HepG2 (cell line): ENCODE results near the gene RNF213. TPM values are rescaled to one million over a fixed set of nuclear protein-coding genes. Genes with fewer than 3 reads are reported as not detected.

Experiments
- ESRRA ChIP-seq: sonication (generic); formaldehyde crosslinking; IDR thresholded peaks from 2 replicates; pipeline ENCODE4 v1.5.1; 2020; ENCODE audit warnings: mild to moderate bottlenecking, low read depth, missing genetic modification reagents
- GPN1 ChIP-seq: sonication (generic); formaldehyde crosslinking; IDR thresholded peaks from 2 replicates; pipeline ENCODE4 v1.5.1; 2020; ENCODE audit warnings: missing genetic modification reagents, borderline replicate concordance
- ISX ChIP-seq: sonication (generic); formaldehyde crosslinking; conservative IDR thresholded peaks from 2 replicates; pipeline ENCODE4 v1.5.0; 2020; ENCODE audit warnings: missing genetic modification reagents
- MBNL3 ChIP-seq: fragments of 250-450 bp; sonication (Bioruptor Pico); conservative IDR thresholded peaks from 2 replicates; pipeline ENCODE4 v1.8.0; 2022; ENCODE audit warnings: mild to moderate bottlenecking, inconsistent platforms
- MTF2 ChIP-seq: sonication (generic); formaldehyde crosslinking; IDR thresholded peaks from 2 replicates; pipeline ENCODE4 v1.5.0; 2020; ENCODE audit warnings: missing genetic modification reagents, borderline replicate concordance
- NFKB2 ChIP-seq: sonication (generic); formaldehyde crosslinking; IDR thresholded peaks from 2 replicates; pipeline ENCODE4 v1.4.0; 2020; ENCODE audit warnings: missing genetic modification reagents, borderline replicate concordance
- PHF5A ChIP-seq: IDR thresholded peaks from one replicate; pipeline ENCODE4 v1.6.1; 2018; ENCODE audit warnings: low read depth, missing genetic modification reagents; ENCODE audit not compliant: unreplicated experiment
- RCOR2 ChIP-seq: IDR thresholded peaks from 2 replicates; pipeline ENCODE4 v1.6.1; 2016; ENCODE audit warnings: missing biosample characterization, missing genetic modification reagents
- RFX5 ChIP-seq: IDR thresholded peaks from 2 replicates; pipeline ENCODE4 v1.6.1; 2011; ENCODE audit warnings: low read depth, low read length, improper control_type of control experiment
- SMAD3 ChIP-seq: sonication (generic); formaldehyde crosslinking; IDR thresholded peaks from 2 replicates; pipeline ENCODE4 v1.4.0; 2020; ENCODE audit warnings: missing genetic modification reagents
- XRCC5 ChIP-seq: fragments of 200-400 bp; formaldehyde crosslinking; optimal IDR thresholded peaks from 2 replicates; pipeline ENCODE3; 2017; ENCODE audit warnings: mild to moderate bottlenecking, low read length
- ZGPAT ChIP-seq: IDR thresholded peaks from 2 replicates; pipeline ENCODE4 v1.6.1; 2016; ENCODE audit warnings: mild to moderate bottlenecking
- ZMYM3 ChIP-seq: sonication (generic); formaldehyde crosslinking; IDR thresholded peaks from 2 replicates; pipeline ENCODE4 v1.5.1; 2020; ENCODE audit warnings: mild to moderate bottlenecking, missing genetic modification reagents
- ZNF264 ChIP-seq: sonication (generic); formaldehyde crosslinking; IDR thresholded peaks from 2 replicates; pipeline ENCODE4 v1.4.0; 2020; ENCODE audit warnings: missing genetic modification reagents
- ZNF441 ChIP-seq: sonication (generic); formaldehyde crosslinking; IDR thresholded peaks from 2 replicates; pipeline ENCODE4 v1.7.0; 2021; ENCODE audit warnings: missing genetic modification reagents, borderline replicate concordance
- ZNF552 ChIP-seq: sonication (generic); formaldehyde crosslinking; IDR thresholded peaks from 2 replicates; pipeline ENCODE4 v1.9.0; 2022; ENCODE audit warnings: missing genetic modification reagents, mild to moderate bottlenecking, borderline replicate concordance
- ZNF570 ChIP-seq: sonication (generic); formaldehyde crosslinking; IDR thresholded peaks from 2 replicates; pipeline ENCODE4 v1.4.0; 2020; ENCODE audit warnings: mild to moderate bottlenecking, missing genetic modification reagents, borderline replicate concordance
- ZNF615 ChIP-seq: sonication (generic); formaldehyde crosslinking; IDR thresholded peaks from 2 replicates; pipeline ENCODE4 v1.5.0; 2020; ENCODE audit warnings: mild to moderate bottlenecking, missing genetic modification reagents, borderline replicate concordance
- ZNF7 ChIP-seq: IDR thresholded peaks from 2 replicates; pipeline ENCODE4 v1.6.1; 2016; ENCODE audit warnings: missing biosample characterization, missing genetic modification reagents
- ZSCAN25 ChIP-seq: sonication (generic); formaldehyde crosslinking; IDR thresholded peaks from 2 replicates; pipeline ENCODE4 v1.8.0; 2022; ENCODE audit warnings: mild to moderate bottlenecking, missing genetic modification reagents
- polyA plus RNA-seq, 8 experiments: library from polyadenylated mRNA; depleted of rRNA in 3 of 8; stranded (reverse) in 7 of 8; unstranded in 1 of 8; fragments of >200 nt; fragmentation: Illumina TruSeq in 4 of 8; extraction: Trizol in 4 of 8; gene quantifications; 2 replicates each; pipeline versions ENCODE4 v1.2.1 to v1.2.3, GENCODE V29; 2011 to 2016; ENCODE audit warnings: low read depth in 4 of 8, missing spikeins in 1 of 8, mixed read lengths in 1 of 8; ENCODE audit not compliant: insufficient read depth in 1 of 8
- total RNA-seq, 5 experiments: library from RNA; depleted of rRNA; stranded (reverse); fragments of >200 nt; fragmentation: Illumina TruSeq; extraction: Trizol; gene quantifications; 2 replicates each; pipeline ENCODE4 v1.2.3, GENCODE V29; 2016; ENCODE audit warnings: low read depth in 1 of 5
- TF ChIP-seq, protein P1 (sequence below): sonication (generic); formaldehyde crosslinking; conservative IDR thresholded peaks from 2 replicates; pipeline ENCODE4 v1.8.0; 2022; ENCODE audit warnings: low read depth, missing genetic modification reagents
- TF ChIP-seq, protein P2 (sequence below): sonication (generic); formaldehyde crosslinking; IDR thresholded peaks from 2 replicates; pipeline ENCODE4 v1.9.0; 2021; ENCODE audit warnings: missing genetic modification reagents, borderline replicate concordance
- TF ChIP-seq, protein P3 (sequence below): sonication (generic); formaldehyde crosslinking; IDR thresholded peaks from 2 replicates; pipeline ENCODE4 v1.8.1; 2022; ENCODE audit warnings: mild to moderate bottlenecking, missing genetic modification reagents

RNF213 gene
- total and polyA plus RNA-seq, 2 of the 13 experiments (the other 11 are each of a cell fraction or from before 2014, with no cell fraction given), result 38.6 to 38.7 TPM

- TF ChIP-seq, protein P1, sequence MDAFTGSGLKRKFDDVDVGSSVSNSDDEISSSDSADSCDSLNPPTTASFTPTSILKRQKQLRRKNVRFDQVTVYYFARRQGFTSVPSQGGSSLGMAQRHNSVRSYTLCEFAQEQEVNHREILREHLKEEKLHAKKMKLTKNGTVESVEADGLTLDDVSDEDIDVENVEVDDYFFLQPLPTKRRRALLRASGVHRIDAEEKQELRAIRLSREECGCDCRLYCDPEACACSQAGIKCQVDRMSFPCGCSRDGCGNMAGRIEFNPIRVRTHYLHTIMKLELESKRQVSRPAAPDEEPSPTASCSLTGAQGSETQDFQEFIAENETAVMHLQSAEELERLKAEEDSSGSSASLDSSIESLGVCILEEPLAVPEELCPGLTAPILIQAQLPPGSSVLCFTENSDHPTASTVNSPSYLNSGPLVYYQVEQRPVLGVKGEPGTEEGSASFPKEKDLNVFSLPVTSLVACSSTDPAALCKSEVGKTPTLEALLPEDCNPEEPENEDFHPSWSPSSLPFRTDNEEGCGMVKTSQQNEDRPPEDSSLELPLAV, result no peak
- TF ChIP-seq ZNF615 (0 out of 2 replicates have a peak, but pooled peaks have one; percentile 15), MTF2 (CRISPR knock-in tag) (peak; percentile 57), ZGPAT (peak; percentile 100), ZNF552 (peak; percentile 77; the same call in 1 of the 2 replicates), ZNF264 (CRISPR knock-in tag) (0 out of 2 replicates have a peak, but pooled peaks have one; percentile 60), PHF5A (no peak), XRCC5 (peak; percentile 48), ZNF7 (CRISPR knock-in tag) (no peak), ZNF441 (CRISPR knock-in tag) (peak; percentile 64; the same call in 1 of the 2 replicates), NFKB2 (CRISPR knock-in tag) (peak; percentile 51; the same call in 1 of the 2 replicates), RFX5 (peak; percentile 61; the same call in 1 of the 2 replicates), ISX (CRISPR knock-in tag) (peak; percentile 61; the same call in 1 of the 2 replicates), GPN1 (CRISPR knock-in tag) (no peak), RCOR2 (0 out of 2 replicates have a peak, but pooled peaks have one; percentile 38), MBNL3 (CRISPR knock-in tag) (no peak), ZSCAN25 (CRISPR knock-in tag) (no peak), SMAD3 (CRISPR knock-in tag) (no peak; the same call in 1 of the 2 replicates), ZMYM3 (no peak), ZNF570 (peak; percentile 46; the same call in 1 of the 2 replicates), ESRRA (CRISPR knock-in tag) (peak; percentile 44; the same call in 1 of the 2 replicates)
- TF ChIP-seq, protein P2, sequence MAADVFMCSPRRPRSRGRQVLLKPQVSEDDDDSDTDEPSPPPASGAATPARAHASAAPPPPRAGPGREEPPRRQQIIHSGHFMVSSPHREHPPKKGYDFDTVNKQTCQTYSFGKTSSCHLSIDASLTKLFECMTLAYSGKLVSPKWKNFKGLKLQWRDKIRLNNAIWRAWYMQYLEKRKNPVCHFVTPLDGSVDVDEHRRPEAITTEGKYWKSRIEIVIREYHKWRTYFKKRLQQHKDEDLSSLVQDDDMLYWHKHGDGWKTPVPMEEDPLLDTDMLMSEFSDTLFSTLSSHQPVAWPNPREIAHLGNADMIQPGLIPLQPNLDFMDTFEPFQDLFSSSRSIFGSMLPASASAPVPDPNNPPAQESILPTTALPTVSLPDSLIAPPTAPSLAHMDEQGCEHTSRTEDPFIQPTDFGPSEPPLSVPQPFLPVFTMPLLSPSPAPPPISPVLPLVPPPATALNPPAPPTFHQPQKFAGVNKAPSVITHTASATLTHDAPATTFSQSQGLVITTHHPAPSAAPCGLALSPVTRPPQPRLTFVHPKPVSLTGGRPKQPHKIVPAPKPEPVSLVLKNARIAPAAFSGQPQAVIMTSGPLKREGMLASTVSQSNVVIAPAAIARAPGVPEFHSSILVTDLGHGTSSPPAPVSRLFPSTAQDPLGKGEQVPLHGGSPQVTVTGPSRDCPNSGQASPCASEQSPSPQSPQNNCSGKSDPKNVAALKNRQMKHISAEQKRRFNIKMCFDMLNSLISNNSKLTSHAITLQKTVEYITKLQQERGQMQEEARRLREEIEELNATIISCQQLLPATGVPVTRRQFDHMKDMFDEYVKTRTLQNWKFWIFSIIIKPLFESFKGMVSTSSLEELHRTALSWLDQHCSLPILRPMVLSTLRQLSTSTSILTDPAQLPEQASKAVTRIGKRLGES (CRISPR knock-in tag), result no peak
- TF ChIP-seq, protein P3, sequence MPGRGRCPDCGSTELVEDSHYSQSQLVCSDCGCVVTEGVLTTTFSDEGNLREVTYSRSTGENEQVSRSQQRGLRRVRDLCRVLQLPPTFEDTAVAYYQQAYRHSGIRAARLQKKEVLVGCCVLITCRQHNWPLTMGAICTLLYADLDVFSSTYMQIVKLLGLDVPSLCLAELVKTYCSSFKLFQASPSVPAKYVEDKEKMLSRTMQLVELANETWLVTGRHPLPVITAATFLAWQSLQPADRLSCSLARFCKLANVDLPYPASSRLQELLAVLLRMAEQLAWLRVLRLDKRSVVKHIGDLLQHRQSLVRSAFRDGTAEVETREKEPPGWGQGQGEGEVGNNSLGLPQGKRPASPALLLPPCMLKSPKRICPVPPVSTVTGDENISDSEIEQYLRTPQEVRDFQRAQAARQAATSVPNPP (CRISPR knock-in tag), result peak; percentile 87
Measured at GRCh38 chr17:80414803-80415625, 154.4 kb downstream of the RNF213 start, which contains the start of gene ENDOV (continued).
